ENCODE data around the gene CYGB. TPM values are rescaled to one million over a fixed set of nuclear protein-coding genes. Genes with fewer than 3 reads are reported as not detected.
A peak's percentile ranks its signal among the peaks of the same experiment; 100 is the strongest.
"Not testable (repeated sequence)": the region's sequence is repeated elsewhere in the genome, so short reads cannot be mapped to it uniquely, and the experiment has no call there.

Gene CYGB
- total RNA-seq, 2 donors from 2014 or later, result 7.0 to 13.8 TPM

- no peaks in the 10 kb centered on the region for H3K9me3 ChIP-seq
- TF ChIP-seq POLR2A (IDR thresholded peaks at IDR 0.05) (no peak), CTCF (IDR thresholded peaks at IDR 0.05) (peak in 1 of 4 experiments; percentile 23), POLR2AphosphoS5 (IDR thresholded peaks at IDR 0.05) (no peak)
- H3K4me1 ChIP-seq (replicated peaks), result peaks cover 23% of the 10 kb centered on the region
- peak overlapping the region; percentile 67 to 76 for H3K27ac ChIP-seq
- no peaks in the 10 kb centered on the region for H3K27me3 ChIP-seq (replicated peaks; ENCODE audit: insufficient read depth)
- WGBS, result 49% methylated on average over 26 of the region's 26 CpGs
- H3K4me3 ChIP-seq, result no peak overlapping the region
- no peaks in the 10 kb centered on the region for H3K36me3 ChIP-seq
- no peak for DNase-seq (ENCODE audit: low spot score)
- intact Hi-C loops (cut with DNase I), result loop anchor here (5.0 kb wide), 1 partner anchor 90 kb away; no protein-coding TSS in a partner anchor
Observed at GRCh38 chr17:76527430-76528111, 9.9 kb downstream of the CYGB start.

- Histone ChIP-seq H3K27ac (peak overlapping the region; percentile 67 to 76), H3K4me1 (replicated peaks) (peaks cover 23% of the 10 kb centered on the region)
- not testable (repeated sequence) for H3K4me3 ChIP-seq; DNase-seq (ENCODE audit: low spot score); H3K36me3 ChIP-seq; H3K27me3 ChIP-seq (replicated peaks; ENCODE audit: insufficient read depth); H3K9me3 ChIP-seq
- intact Hi-C loops (cut with DNase I), result loop anchor here (5.0 kb wide), 1 partner anchor 90 kb away; no protein-coding TSS in a partner anchor
- 68% methylated on average over 9 of the region's 9 CpGs for WGBS
Observed at GRCh38 chr17:76527016-76527415, 10.5 kb downstream of the CYGB start.

GRCh38 chr17:76525513-76525833 lies 12.0 kb downstream of the CYGB start:
- H3K4me3 ChIP-seq; H3K27ac ChIP-seq; H3K36me3 ChIP-seq; H3K9me3 ChIP-seq; H3K27me3 ChIP-seq (replicated peaks; ENCODE audit: insufficient read depth); DNase-seq (ENCODE audit: low spot score): not testable (repeated sequence)
- intact Hi-C loops (cut with DNase I), result loop anchor here (5.0 kb wide), 1 partner anchor 92 kb away; no protein-coding TSS in a partner anchor
- peaks cover 22% of the 10 kb centered on the region for H3K4me1 ChIP-seq (replicated peaks)
- WGBS, result 87% methylated on average over 8 of the region's 8 CpGs

GRCh38 chr17:76524598-76525512 lies 12.7 kb downstream of the CYGB start:
- WGBS, result 62% methylated on average over 25 of the region's 25 CpGs
- no peak for DNase-seq (ENCODE audit: low spot score)
- H3K27ac ChIP-seq, result no peak overlapping the region
- H3K4me3 ChIP-seq, result no peak overlapping the region
- no peaks in the 10 kb centered on the region for H3K9me3 ChIP-seq
- H3K36me3 ChIP-seq, result no peaks in the 10 kb centered on the region
- H3K4me1 ChIP-seq (replicated peaks), result peaks cover 16% of the 10 kb centered on the region
- TF ChIP-seq POLR2AphosphoS5 (IDR thresholded peaks at IDR 0.05), result peak; percentile 46
- TF ChIP-seq CTCF (IDR thresholded peaks at IDR 0.05), result no peak
- no peaks in the 10 kb centered on the region for H3K27me3 ChIP-seq (replicated peaks; ENCODE audit: insufficient read depth)
- intact Hi-C loops (cut with DNase I), result loop anchor here (5.0 kb wide), 2 partner anchors 92 to 192 kb away; no protein-coding TSS in a partner anchor

GRCh38 chr17:76523084-76524037 lies 14.1 kb downstream of the CYGB start:
- intact Hi-C loops (cut with DNase I), result loop anchor here (5.0 kb wide), 1 partner anchor 194 kb away; no protein-coding TSS in a partner anchor
- TF ChIP-seq POLR2A (IDR thresholded peaks at IDR 0.05), result no peak
- TF ChIP-seq POLR2AphosphoS5 (IDR thresholded peaks at IDR 0.05), result peak; percentile 36
- TF ChIP-seq CTCF (IDR thresholded peaks at IDR 0.05), result peak; percentile 99
- DNase-seq (ENCODE audit: low spot score), result no peak
- H3K9me3 ChIP-seq, result no peaks in the 10 kb centered on the region
- no peaks in the 10 kb centered on the region for H3K27me3 ChIP-seq (replicated peaks; ENCODE audit: insufficient read depth)
- peaks cover 7% of the 10 kb centered on the region for H3K4me1 ChIP-seq (replicated peaks)
- no peak overlapping the region for H3K4me3 ChIP-seq
- no peaks in the 10 kb centered on the region for H3K36me3 ChIP-seq
- H3K27ac ChIP-seq, result no peak overlapping the region
- 22% methylated on average over 35 of the region's 35 CpGs for WGBS

- not testable (repeated sequence) for H3K27me3 ChIP-seq (replicated peaks; ENCODE audit: insufficient read depth); H3K4me1 ChIP-seq (replicated peaks); H3K9me3 ChIP-seq; H3K36me3 ChIP-seq; H3K27ac ChIP-seq; DNase-seq (ENCODE audit: low spot score); H3K4me3 ChIP-seq
- intact Hi-C loops (cut with DNase I), result loop anchor here (5.0 kb wide), 1 partner anchor 196 kb away; no protein-coding TSS in a partner anchor
- 98% methylated on average over 10 of the region's 10 CpGs for WGBS
Observed at GRCh38 chr17:76521683-76522082, 15.8 kb downstream of the CYGB start.
